Lung microvascular endothelial cell (primary cell): ENCODE results near the gene CHCHD5. TPM values are rescaled to one million over a fixed set of nuclear protein-coding genes. Genes with fewer than 3 reads are reported as not detected.
"Not testable (repeated sequence)": the region's sequence is repeated elsewhere in the genome, so short reads cannot be mapped to it uniquely, and the experiment has no call there.

Experiments
- DNase-seq, 2 donors: peaks; one replicate each; pipeline versions ENCODE4 v3.0.0 to v3.0.0-alpha.2; 2010; ENCODE audit warnings: low read depth in 2 of 2
- total RNA-seq: library from RNA; depleted of rRNA; stranded (reverse); fragments of >200 nt; gene quantifications from 2 replicates; pipeline ENCODE4 v1.2.1, GENCODE V29; 2014

Gene CHCHD5
- total RNA-seq = 5.7 and 8.3 TPM in 2 replicates

DNA sequence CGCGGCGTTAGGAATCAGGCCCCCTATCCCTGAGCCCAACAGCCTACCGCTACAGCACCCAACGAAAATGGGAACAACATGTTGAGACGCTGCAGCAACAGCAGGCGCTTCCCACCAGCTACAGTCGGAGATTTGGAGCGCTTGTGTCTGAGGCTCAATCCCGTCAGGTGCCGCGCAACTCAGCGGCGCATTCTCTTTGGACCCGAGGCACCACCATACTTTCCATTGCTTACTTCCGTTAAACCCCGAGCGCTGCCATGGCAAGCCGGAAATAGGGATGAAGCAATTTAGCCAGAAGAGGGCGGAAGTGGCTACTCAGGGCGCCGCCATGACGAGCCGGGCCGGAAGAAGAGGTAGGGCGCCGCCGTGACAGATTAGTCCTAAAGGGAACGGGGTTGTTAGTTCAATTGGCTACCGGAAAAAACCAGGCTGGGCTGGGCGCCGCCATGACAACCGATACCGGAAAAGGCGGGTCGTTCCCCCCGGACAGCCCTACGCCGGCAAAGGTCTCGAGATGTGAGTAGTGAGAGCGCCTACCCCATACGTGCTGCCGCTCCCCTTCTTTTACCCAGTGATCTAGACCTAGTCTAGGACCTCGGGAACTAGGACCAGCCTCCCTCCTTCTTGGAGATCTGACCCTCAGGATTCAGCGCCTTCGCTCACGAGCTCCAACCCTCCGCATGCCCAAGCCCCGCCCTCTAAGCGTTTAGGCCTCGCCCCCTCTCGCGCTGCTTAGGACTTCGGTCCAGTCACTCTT, at the start of gene CHCHD5:
CHCHD5 (plus strand) TSS at position 476 of the 757 bp plus-strand sequence; CDS start at position 515, 39 bp downstream.
- DNase-seq = peak; percentile 97 to 98

GRCh38 chr2:112534826-112535225, 49.6 kb upstream of the CHCHD5 start:
- DNase-seq = no peak

- DNase-seq = not testable (repeated sequence)
Measured at GRCh38 chr2:112536665-112537064, 47.7 kb upstream of the CHCHD5 start.

DNA sequence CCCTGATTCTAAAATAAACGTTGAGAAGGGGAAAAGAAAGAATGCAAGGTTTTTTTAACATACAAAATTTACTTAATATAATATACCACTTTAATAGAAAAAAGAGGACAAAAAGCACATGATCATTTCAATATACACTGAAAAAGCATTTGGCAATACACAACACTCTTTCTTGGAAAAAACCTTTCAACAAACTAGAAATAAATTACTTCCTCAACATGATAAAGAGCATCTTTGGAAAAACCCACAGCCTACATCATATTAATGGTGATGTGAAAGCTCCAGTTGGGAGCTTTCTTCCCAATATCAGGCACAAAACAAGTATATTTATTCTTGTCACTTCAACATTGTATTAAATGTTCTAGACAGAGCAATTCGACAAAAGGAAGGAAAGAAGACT, 45.1 kb upstream of the CHCHD5 start:
- DNase-seq = no peak

DNA sequence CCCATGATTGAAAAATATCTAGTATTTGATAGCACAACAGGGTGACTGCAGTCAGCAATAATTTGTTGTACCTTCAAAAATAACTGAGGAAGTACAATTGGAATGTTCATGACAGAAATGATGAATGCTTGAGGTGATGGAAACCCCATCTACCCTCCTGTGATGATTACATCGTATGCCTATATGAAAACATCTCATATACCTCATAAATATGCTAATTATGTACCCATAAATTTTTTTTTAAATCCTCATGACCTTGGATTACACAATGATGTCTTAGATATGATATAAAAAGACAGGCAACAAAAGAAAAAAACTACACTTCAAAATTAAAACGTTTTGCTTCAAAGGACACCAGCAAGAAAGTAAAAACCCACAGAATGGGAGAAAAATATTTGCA, 43.5 kb upstream of the CHCHD5 start:
- no peak for DNase-seq

GRCh38 chr2:112541315-112542122, 42.9 kb upstream of the CHCHD5 start:
- DNase-seq = peak; percentile 66 to 67

DNA sequence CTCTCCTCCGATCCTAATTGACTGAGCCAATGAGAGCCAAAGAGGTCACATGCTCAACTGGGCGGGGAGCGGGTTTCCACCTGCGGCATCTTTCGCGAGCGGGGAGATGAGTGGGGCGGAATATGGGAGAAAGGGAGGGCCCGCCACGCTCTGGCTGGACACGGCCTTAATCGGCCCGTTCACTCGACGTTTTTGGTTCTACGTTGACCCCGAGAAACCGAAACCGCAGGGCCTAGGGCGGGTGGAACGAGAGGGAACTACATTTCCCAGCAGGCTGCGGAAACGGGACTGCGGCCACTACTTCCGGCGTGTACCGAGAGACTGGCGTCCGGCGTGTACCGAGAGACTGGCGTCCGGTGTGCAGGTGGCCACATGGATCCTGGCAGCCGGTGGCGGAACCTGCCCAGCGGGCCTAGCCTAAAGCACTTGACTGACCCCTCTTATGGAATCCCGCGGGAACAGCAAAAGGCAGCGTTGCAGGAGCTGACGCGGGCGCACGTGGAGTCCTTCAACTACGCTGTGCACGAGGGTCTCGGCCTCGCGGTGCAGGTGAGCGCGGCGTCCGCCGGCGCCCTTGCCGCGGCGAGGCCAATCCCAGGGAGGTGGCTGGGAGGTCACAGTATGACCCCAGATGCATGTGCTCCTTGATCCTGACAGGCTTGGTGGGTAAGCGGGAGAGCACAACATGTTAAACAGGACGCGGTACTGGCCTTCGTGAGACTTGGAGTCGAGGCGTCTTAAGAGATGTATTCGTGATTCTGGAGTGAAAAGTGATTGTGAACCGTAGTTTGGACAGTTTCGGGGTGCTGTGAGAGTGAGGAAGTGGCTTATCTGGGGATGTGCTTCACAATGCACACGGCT, 42.1 kb upstream of the CHCHD5 start, which contains the start of gene POLR1B:
POLR1B (plus strand) TSS at position 343 of the 861 bp plus-strand sequence; CDS start at position 373, 30 bp downstream.
- DNase-seq = peak; percentile 83 to 85

DNA sequence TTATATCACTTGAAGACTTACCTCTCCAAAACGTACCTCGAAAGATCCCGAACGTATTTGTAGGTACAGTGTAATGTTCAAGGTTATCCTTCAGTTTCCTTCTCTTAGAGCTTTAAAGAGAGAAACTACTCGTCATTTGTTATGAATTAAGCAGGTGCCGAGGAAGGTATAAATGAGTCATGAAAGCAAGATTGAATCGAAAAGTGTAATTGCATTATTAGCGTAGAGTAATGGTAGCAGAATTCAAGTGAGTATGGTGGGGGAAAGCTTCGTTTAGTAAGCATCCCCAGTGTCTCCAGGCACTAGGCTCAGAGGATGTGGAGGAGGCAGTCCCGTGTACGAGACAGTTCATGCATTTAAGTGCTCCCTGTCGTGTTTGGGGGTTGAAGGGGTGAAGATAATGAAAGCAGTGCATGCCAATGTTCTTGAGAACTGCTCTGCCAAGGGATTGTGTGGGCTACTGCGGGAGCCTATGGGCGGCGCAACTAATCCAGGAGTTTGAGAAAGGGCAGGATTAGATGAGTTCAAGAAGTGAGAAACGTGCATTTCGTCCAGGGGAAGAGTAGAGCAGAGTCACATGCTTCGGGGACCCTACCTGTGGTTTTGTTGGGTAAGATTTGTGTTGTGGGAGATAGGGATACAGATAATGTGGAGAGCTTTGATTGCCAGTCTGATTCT, 41.3 kb upstream of the CHCHD5 start:
- DNase-seq = peak; percentile 7 to 26

GRCh38 chr2:112547333-112547732, 37.1 kb upstream of the CHCHD5 start:
- no peak for DNase-seq

DNA sequence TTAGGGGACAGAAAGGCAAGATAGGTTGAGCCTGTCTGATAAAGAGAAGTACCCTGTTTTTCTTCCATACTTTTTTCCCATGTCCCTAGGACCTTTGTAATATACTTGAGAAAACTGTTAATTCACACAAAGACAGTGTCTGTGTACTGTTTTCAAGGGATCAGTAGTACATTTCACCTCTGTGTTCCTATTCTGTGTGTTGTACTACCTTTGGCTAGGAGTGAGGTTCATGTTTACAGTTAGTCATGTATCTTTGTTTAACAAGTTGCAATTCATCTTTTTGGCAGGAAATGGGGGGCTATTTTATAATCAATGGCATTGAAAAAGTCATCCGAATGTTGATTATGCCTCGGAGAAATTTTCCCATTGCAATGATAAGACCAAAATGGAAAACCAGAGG, 35.4 kb upstream of the CHCHD5 start:
- DNase-seq = no peak

DNA sequence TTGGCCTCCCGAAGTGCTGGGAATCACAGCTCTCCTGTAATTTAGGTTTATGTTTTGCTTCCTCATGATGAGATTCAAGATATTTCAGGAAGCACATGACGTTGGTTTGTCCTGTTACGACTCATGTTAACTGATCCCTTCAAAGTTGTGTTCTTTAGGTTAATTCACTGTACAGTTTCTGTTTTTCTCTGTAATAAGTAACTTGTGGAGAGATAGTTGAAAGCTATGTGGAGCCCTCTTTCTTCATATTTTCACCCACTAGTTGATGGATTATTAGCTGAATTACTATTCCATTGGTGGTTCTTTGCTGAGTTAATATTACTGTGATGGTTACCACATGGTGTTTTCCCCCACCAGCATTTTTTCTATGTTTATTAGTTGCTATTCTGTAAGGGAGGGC, 18.3 kb upstream of the CHCHD5 start:
- DNase-seq = peak in 1 of 2 donors; percentile 8

DNA sequence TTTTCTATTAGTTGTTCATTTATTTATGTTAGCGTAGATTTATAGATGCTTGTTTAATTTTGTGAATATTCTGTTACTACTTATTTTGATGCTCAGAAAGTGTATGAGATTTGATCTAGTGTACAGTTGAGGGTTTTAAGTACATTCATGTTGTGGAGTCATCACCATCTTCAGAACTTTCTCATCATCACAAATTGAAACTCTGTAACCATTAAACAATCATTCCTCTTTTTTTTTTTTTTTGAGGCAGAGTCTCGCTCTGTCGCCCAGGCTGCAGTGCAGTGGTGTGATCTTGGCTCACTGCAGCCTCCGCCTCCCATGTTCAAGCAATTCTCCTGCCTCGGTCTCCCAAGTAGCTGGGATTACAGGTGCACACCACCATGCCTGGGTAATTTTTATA, 17.9 kb upstream of the CHCHD5 start:
- DNase-seq = not testable (repeated sequence)

DNA sequence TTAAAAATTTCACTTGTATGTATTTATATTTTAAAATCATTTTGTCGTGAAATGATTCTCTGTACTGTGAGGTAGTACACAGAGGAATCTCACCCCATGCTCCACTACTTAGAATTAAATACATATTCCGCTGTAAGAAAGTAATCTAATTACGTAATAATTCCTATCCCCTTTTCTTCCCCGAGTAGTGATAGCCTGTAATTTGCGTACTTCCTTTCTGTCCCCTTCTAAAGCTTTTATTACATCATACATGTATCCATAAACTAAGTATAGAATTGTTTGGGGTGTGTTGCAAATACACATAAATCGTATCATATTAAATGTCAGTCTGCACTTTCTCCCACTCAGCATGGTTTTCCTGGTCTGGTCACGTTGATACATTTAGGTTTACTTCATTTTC, 12.4 kb upstream of the CHCHD5 start:
- no peak for DNase-seq

- peak in 1 of 2 donors; percentile 21 for DNase-seq
Measured at GRCh38 chr2:112577756-112578155, 6.7 kb upstream of the CHCHD5 start.

DNA sequence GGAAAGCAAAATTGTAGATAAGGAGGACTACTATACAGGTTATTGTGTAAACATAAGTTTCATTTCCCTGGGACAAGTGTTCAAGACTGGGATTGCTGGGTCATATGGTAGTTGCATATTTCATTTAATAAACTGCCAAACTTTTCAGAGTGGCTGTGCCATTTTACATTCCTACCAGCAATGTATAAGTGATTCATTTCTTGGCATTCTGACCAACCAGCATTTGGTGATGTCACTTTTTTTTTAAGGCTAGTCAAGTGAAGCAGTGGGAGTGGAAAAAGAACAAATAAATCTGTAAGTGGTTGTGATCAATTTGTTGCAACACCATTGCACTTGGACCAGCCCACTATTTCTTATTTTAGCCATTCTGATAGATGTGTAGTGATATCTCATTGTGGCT, 5.2 kb upstream of the CHCHD5 start:
- DNase-seq = peak; percentile 62 to 78

DNA sequence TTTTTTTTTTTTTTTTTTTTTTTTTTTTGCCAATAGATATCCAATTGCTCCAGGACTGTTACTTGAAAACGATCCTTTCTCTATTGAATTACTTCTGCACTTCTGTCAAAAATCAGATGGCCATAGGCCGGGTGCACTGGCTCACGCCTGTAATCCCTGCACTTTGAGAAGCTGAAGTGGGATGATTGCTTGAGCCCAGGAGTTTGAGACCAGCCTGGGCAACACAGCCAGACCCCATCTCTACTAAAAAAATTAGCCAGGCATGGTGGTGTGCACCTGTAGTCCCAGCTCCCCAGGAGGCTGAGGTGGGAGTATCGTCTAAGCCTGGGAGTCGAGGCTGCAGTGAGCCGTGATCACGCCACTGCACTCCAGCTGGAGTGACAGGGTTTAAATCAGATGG, 4.3 kb upstream of the CHCHD5 start:
- DNase-seq = no peak

- DNase-seq = peak; percentile 68 to 76
Measured at GRCh38 chr2:112582314-112582746, 2.1 kb upstream of the CHCHD5 start.

DNA sequence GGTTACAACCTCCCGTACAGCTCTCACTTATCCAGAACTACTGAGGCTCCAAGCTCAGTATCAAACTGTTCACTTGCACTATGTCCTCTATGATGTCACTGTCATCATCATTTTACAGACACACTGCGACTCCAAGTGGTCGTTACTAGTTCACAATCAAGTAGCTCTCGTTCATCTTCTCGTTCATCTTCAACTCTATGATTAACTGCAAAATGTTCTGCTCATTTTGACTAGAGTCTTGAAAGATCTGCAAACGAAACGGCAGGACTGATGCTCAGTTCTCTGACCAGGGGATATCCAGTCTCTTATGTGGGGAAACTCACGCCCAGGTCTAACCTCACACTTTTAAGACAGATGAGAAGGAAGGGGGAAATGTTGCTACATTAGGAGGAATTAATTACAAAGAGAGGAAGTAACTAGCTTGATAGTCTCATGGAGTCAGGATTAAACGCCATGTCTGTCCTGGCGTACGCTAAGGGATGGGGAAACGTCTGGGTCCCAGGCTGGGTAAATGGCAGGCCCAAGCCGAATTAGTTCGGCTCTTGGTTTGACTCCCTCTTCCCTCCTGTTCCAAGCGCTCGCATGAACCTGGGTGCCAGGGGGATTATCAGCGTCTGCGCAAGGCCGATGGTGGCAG, 794 bp upstream of the CHCHD5 start:
- DNase-seq = peak; percentile 22 to 43

GRCh38 chr2:112584891-112585250, 462 bp downstream of the CHCHD5 start:
- DNase-seq = no peak

GRCh38 chr2:112585400-112585799, 991 bp downstream of the CHCHD5 start:
- no peak for DNase-seq
